ENCODE results near the gene HIP1R. TPM values are rescaled to one million over a fixed set of nuclear protein-coding genes. Genes with fewer than 3 reads are reported as not detected.

The HIP1R gene
- total and polyA plus RNA-seq, 2 of the 8 experiments (the other 6 are each of a cell fraction or from before 2014, with no cell fraction given): 11.2 to 14.5 TPM

- FAIRE-seq (no peak), DNase-seq (ENCODE audit: low read depth in 1 of 2, low spot score in 2 of 2) (no peak)
- Histone ChIP-seq H2BK120ac (replicated peaks; ENCODE audit: low read depth, low read length) (no peak overlapping the region), H3K23me2 (ENCODE audit: low read depth, low read length) (peaks cover 13% of the 10 kb centered on the region; the same call in 1 of the 2 replicates), H3K23ac (ENCODE audit: insufficient read length) (no peak overlapping the region), H3K79me1 (ENCODE audit: low read depth, low read length) (peaks cover 14% of the 10 kb centered on the region; the same call in 1 of the 2 replicates), H3K4me3 (ENCODE audit: extremely low read depth in 1 of 4, insufficient read depth in 2 of 4, low read depth in 3 of 4, low read length in 4 of 4) (no peak overlapping the region), H3K56ac (replicated peaks; ENCODE audit: insufficient read length, low read depth, low read length) (no peak overlapping the region), H2BK15ac (ENCODE audit: low read length) (no peak overlapping the region), H3K18ac (ENCODE audit: extremely low read depth, low read length) (no peak overlapping the region), H4K91ac (replicated peaks; ENCODE audit: insufficient read length, low read length) (no peak overlapping the region), H3K9ac (replicated peaks in 1 of 4; ENCODE audit: extremely low read depth in 1 of 4, low read depth in 3 of 4, low read length in 3 of 4) (no peak overlapping the region), H3K4me1 (replicated peaks in 1 of 4; ENCODE audit: control insufficient read depth in 3 of 4, insufficient read depth in 4 of 4, low read length in 3 of 4) (peaks cover 2 to 14% (median 11%) of the 10 kb centered on the region in 4 experiments; a peak in 5 of 7 replicates), H4K8ac (ENCODE audit: extremely low read depth, insufficient read depth, low read length) (no peak overlapping the region), H2BK20ac (ENCODE audit: low read length) (no peak overlapping the region), H3K4ac (replicated peaks; ENCODE audit: insufficient read length, low read depth, low read length) (no peak overlapping the region), H4K20me1 (replicated peaks in 1 of 2; ENCODE audit: control insufficient read depth in 1 of 2, insufficient read depth in 2 of 2, low read length in 2 of 2) (peaks cover 20 to 23% of the 10 kb centered on the region in 2 experiments), H2AFZ (ENCODE audit: low read length) (no peak overlapping the region), H2BK5ac (ENCODE audit: low read depth, low read length) (no peak overlapping the region), H3K14ac (ENCODE audit: insufficient read length) (no peak overlapping the region), H3K27ac (ENCODE audit: low read depth, low read length) (no peak overlapping the region), H3K36me3 (ENCODE audit: control insufficient read depth in 2 of 4, insufficient read depth in 4 of 4, low read length in 3 of 4) (no peaks in the 10 kb centered on the region; a peak in 1 of 8 replicates), H3K4me2 (ENCODE audit: insufficient read depth in 1 of 2, low read depth in 2 of 2, low read length in 2 of 2) (no peak overlapping the region), H4K5ac (ENCODE audit: insufficient read length, low read depth, low read length) (no peak overlapping the region), H2AK5ac (ENCODE audit: low read depth, low read length) (no peak overlapping the region), H3K79me2 (ENCODE audit: control insufficient read depth in 1 of 2, insufficient read depth in 2 of 2, low read length in 2 of 2) (no peaks in the 10 kb centered on the region; a peak in 1 of 4 replicates), H3K27me3 (replicated peaks in 1 of 4; ENCODE audit: control insufficient read depth in 3 of 4, extremely low read depth in 1 of 4, insufficient read depth in 3 of 4, low read length in 3 of 4) (peaks cover 2 to 26% (median 20%) of the 10 kb centered on the region in 4 experiments), H3K9me3 (ENCODE audit: insufficient read depth in 2 of 2, low read depth in 1 of 2, low read length in 1 of 2) (no peaks in the 10 kb centered on the region), H2BK12ac (ENCODE audit: low read depth, low read length) (no peak overlapping the region)
- POLR2A ChIA-PET (ENCODE audit: partially characterized antibody): no interaction called here
- WGBS, 2 experiments (ENCODE audit: extremely low coverage in 1 of 2, insufficient coverage in 1 of 2, insufficient read length in 1 of 2, insufficient replicate concordance in 2 of 2, low coverage in 1 of 2, low lambda C conversion rate in 2 of 2, missing lambda C conversion rate in 1 of 2): 83% methylated on average over 5 of the region's 5 CpGs; no CpG with 5 or more reads in 1 of the 2 experiments
- CTCF ChIA-PET (ENCODE audit: partially characterized antibody): interaction anchor here (0.6 kb wide), 1 partner anchor 232 kb away, joined by 3 read pairs; no protein-coding TSS in a partner anchor
- TF ChIP-seq RNF2 (IDR thresholded peaks at IDR 0.05; ENCODE audit: borderline replicate concordance, low read depth, low read length, missing control alignments, poor library complexity, severe bottlenecking): no peak
- no peak for TF ChIP-seq SIN3A (conservative IDR thresholded peaks at IDR 0.05 in 1 of 2, IDR thresholded peaks at IDR 0.05 in 1 of 2; ENCODE audit: low read depth in 1 of 2, low read length in 2 of 2)
- TF ChIP-seq CHD1 (IDR thresholded peaks at IDR 0.05; ENCODE audit: low read depth, low read length): no peak
- TF ChIP-seq ZNF274 (IDR thresholded peaks at IDR 0.05; ENCODE audit: borderline replicate concordance, extremely low read depth, low read length): no peak
- TF ChIP-seq BACH1 (IDR thresholded peaks at IDR 0.05; ENCODE audit: low read length): no peak
- TF ChIP-seq EP300 (IDR thresholded peaks at IDR 0.05; ENCODE audit: borderline replicate concordance in 1 of 2, low read depth in 2 of 2, low read length in 2 of 2): no peak
- TF ChIP-seq HDAC6 (IDR thresholded peaks at IDR 0.05; ENCODE audit: low read depth, low read length): no peak
- TF ChIP-seq HDAC2 (IDR thresholded peaks at IDR 0.05; ENCODE audit: borderline replicate concordance in 1 of 2, low read depth in 2 of 2, low read length in 2 of 2): no peak
- no peak for TF ChIP-seq JUND (IDR thresholded peaks at IDR 0.05; ENCODE audit: low read length)
- TF ChIP-seq SRF (IDR thresholded peaks at IDR 0.05; ENCODE audit: low read depth, low read length): no peak
- TF ChIP-seq CBX5 (IDR thresholded peaks at IDR 0.05; ENCODE audit: low read depth, low read length): no peak
- TF ChIP-seq EZH2 (IDR thresholded peaks at IDR 0.05; ENCODE audit: low read depth, low read length, severe bottlenecking): no peak
- TF ChIP-seq EGR1 (IDR thresholded peaks at IDR 0.05; ENCODE audit: borderline replicate concordance, low read depth, low read length): no peak
Observed at GRCh38 chr12:122838841-122839240, 3.6 kb downstream of the HIP1R start.
